ENCODE measurements around the gene GYPA.

DNA sequence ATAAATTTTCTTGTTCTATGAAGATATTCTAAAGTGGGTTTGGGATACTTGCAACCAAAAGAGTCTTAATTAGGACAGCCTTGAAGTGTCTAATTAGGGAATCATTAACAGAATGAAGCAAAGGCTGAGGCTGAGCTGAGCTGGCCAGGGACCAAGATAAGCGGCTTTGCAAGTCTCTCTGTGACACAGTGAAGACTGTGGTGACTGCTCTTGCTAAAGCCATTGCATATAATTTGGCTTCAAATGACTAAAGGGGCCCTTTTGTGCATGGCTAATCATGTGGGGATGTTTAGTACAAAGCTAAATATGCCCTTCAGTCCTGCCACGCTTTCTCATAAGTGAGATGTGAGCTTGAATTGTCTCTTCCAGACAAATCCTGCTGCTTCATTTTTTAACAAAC is 31.2 kb upstream of the GYPA start:
- TF ChIP-seq GATA3 (IDR thresholded peaks at IDR 0.05; ENCODE audit: low read depth, low read length) (no peak), GATA2 (IDR thresholded peaks at IDR 0.05; ENCODE audit: low read depth, low read length) (no peak)
